HCT116 (cell line): ENCODE measurements around the gene LRP1. TPM values are rescaled to one million over a fixed set of nuclear protein-coding genes. Genes with fewer than 3 reads are reported as not detected.

Experiments used
- ATAC-seq: fragments of 200-7000 bp; cut with Tn5 transposase; 2 replicates; pipeline ENCODE4 v1.9.1; 2020; ENCODE audit warnings: mild to moderate bottlenecking, moderate library complexity
- BruUV-seq: library from RNA; stranded (reverse); fragments of 400-500 nt; replicated peaks from 2 replicates; lab custom pipeline; 2021; lab: Mats Ljungman, UMichigan
- CTCF ChIA-PET: fragments of 300-600 bp; sonication (Branson Sonifier 250); formaldehyde crosslinking; loops from one replicate; lab custom pipeline; 2021; ENCODE audit warnings: antibody characterized with exemption; lab: Charles Lee
- POLR2A ChIA-PET: fragments of 300-600, 350-600 bp; sonication (Branson Sonifier 250); formaldehyde crosslinking; loops from one replicate; lab custom pipeline; 2021; ENCODE audit warnings: antibody characterized with exemption; lab: Charles Lee
- RAD21 ChIA-PET, 2 experiments: fragments of 300-600 bp; sonication (Branson Sonifier 250); formaldehyde crosslinking; loops; one replicate each; lab custom pipeline; 2023; ENCODE audit warnings: low total read pairs in 2 of 2; ENCODE audit not compliant: uncharacterized antibody in 2 of 2, unreplicated experiment in 2 of 2, low non-redundant PET in 1 of 2; lab: Charles Lee
- DNase-seq: peaks from one replicate; pipeline ENCODE4 v3.0.0-alpha.2; 2010; ENCODE audit warnings: low read depth, low spot score
- H2AFZ ChIP-seq: fragments of 200-600 bp; shearing (Covaris generic), sonication (generic); 2 replicates; pipeline ENCODE4 v1.6.1; 2017; ENCODE audit warnings: low read depth, mixed run types, mixed read lengths, antibody characterized with exemption, low read length; ENCODE audit not compliant: poor library complexity, severe bottlenecking
- H3K27ac ChIP-seq: 2 replicates; pipeline ENCODE4 v1.5.1; 2012; ENCODE audit warnings: low read depth, low read length
- H3K27me3 ChIP-seq: fragments of 200-600 bp; sonication (generic); 2 replicates; pipeline ENCODE4 v1.6.1; 2016; ENCODE audit warnings: mixed run types, low read length, mixed read lengths; ENCODE audit not compliant: insufficient read depth
- H3K36me3 ChIP-seq, 2 experiments: fragments of 200-500 bp in 1 of 2; fragments of 200-600 bp in 1 of 2; sonication (Bioruptor generic) in 1 of 2; sonication (generic) in 1 of 2; 2 replicates each; pipeline versions ENCODE4 v1.5.1 to v1.6.1; 2014 to 2016; ENCODE audit warnings: low read length in 2 of 2, inconsistent platforms in 1 of 2, mixed read lengths in 1 of 2, mixed run types in 1 of 2; ENCODE audit not compliant: insufficient read depth in 2 of 2, control insufficient read depth in 1 of 2
- H3K4me1 ChIP-seq, 2 experiments: fragments of 200-600 bp in 1 of 2; sonication (generic) in 1 of 2; 2 replicates each; pipeline versions ENCODE4 v1.5.1 to v1.6.1; 2012 to 2017; ENCODE audit warnings: low read length in 2 of 2, inconsistent platforms in 1 of 2, mild to moderate bottlenecking in 1 of 2, mixed read lengths in 1 of 2, mixed run types in 1 of 2, moderate library complexity in 1 of 2; ENCODE audit not compliant: insufficient read depth in 2 of 2, control insufficient read depth in 1 of 2
- H3K4me2 ChIP-seq: fragments of 200-600 bp; sonication (generic); 2 replicates; pipeline ENCODE4 v1.6.1; 2017; ENCODE audit warnings: mixed run types, low read length, mixed read lengths
- H3K4me3 ChIP-seq, 2 experiments: fragments of 200-600 bp in 1 of 2; sonication (generic) in 1 of 2; replicated peaks in 1 of 2; 2 replicates each; pipeline ENCODE4 v1.5.1; 2011 to 2016; ENCODE audit warnings: low read length in 2 of 2, control low read depth in 1 of 2, low read depth in 1 of 2, mild to moderate bottlenecking in 1 of 2, mixed read lengths in 1 of 2, mixed run types in 1 of 2
- H3K79me2 ChIP-seq: fragments of 200-600 bp; sonication (generic); 2 replicates; pipeline ENCODE4 v1.6.1; 2017; ENCODE audit warnings: mild to moderate bottlenecking, mixed run types, low read length, moderate library complexity, mixed read lengths; ENCODE audit not compliant: insufficient read depth
- H3K9ac ChIP-seq: fragments of 200-600 bp; sonication (generic); 2 replicates; pipeline ENCODE4 v1.6.1; 2016; ENCODE audit warnings: low read length, mixed read lengths
- H3K9me2 ChIP-seq: fragments of 200-600 bp; sonication (generic), shearing (Covaris generic); 2 replicates; pipeline ENCODE4 v1.6.1; 2017; ENCODE audit warnings: mixed run types, mild to moderate bottlenecking, moderate library complexity; ENCODE audit not compliant: insufficient read depth
- H3K9me3 ChIP-seq, 2 experiments: fragments of 200-500 bp in 1 of 2; fragments of 200-600 bp in 1 of 2; sonication (Bioruptor generic) in 1 of 2; sonication (generic) in 1 of 2; 2 replicates each; pipeline ENCODE4 v1.6.1; 2014 to 2017; ENCODE audit warnings: low read length in 2 of 2, mixed read lengths in 2 of 2, inconsistent platforms in 1 of 2, low read depth in 1 of 2, mild to moderate bottlenecking in 1 of 2, mixed run types in 1 of 2, moderate library complexity in 1 of 2; ENCODE audit not compliant: control insufficient read depth in 1 of 2, insufficient read depth in 1 of 2
- H4K20me1 ChIP-seq: fragments of 200-600 bp; sonication (generic), shearing (Covaris generic); 2 replicates; pipeline ENCODE4 v1.6.1; 2017; ENCODE audit warnings: mixed run types, mild to moderate bottlenecking, moderate library complexity; ENCODE audit not compliant: insufficient read depth
- CBX3 ChIP-seq: IDR thresholded peaks from 2 replicates; pipeline ENCODE4 v1.6.1; 2012; ENCODE audit warnings: low read depth
- CEBPB ChIP-seq: IDR thresholded peaks from 2 replicates; pipeline ENCODE4 v1.6.1; 2012; ENCODE audit warnings: low read depth
- CTCF ChIP-seq, 3 experiments: fragments of 200-600 bp in 1 of 3; sonication (generic) in 1 of 3; IDR thresholded peaks in 2 of 3; conservative IDR thresholded peaks in 1 of 3; 2 replicates each; pipeline ENCODE4 v1.5.1; 2012 to 2017; ENCODE audit warnings: low read depth in 2 of 3, low read length in 2 of 3, antibody characterized with exemption in 1 of 3, borderline replicate concordance in 1 of 3, control low read depth in 1 of 3, mild to moderate bottlenecking in 1 of 3, mixed read lengths in 1 of 3, mixed run types in 1 of 3, moderate library complexity in 1 of 3; ENCODE audit not compliant: insufficient read depth in 1 of 3
- EGR1 ChIP-seq: IDR thresholded peaks from 2 replicates; pipeline ENCODE4 v1.6.1; 2012; ENCODE audit warnings: low read depth
- ELF1 ChIP-seq: IDR thresholded peaks from 2 replicates; pipeline ENCODE4 v1.6.1; 2012; ENCODE audit warnings: low read depth, borderline replicate concordance
- EZH2 ChIP-seq: fragments of 200-600 bp; sonication (generic); IDR thresholded peaks from 2 replicates; pipeline ENCODE4 v1.6.1; 2017; ENCODE audit warnings: antibody characterized with exemption, mixed run types
- EZH2phosphoT487 ChIP-seq: fragments of 200-600 bp; IDR thresholded peaks from 2 replicates; pipeline ENCODE4 v1.6.1; 2018; ENCODE audit warnings: antibody characterized with exemption, borderline replicate concordance
- JUND ChIP-seq: IDR thresholded peaks from 2 replicates; pipeline ENCODE4 v1.6.1; 2012
- POLR2A ChIP-seq: IDR thresholded peaks from 2 replicates; pipeline ENCODE4 v1.7.0; 2011; ENCODE audit warnings: borderline replicate concordance; ENCODE audit not compliant: insufficient read depth, insufficient read length; ENCODE audit errors: extremely low read depth
- POLR2AphosphoS5 ChIP-seq: IDR thresholded peaks from 2 replicates; pipeline ENCODE4 v1.6.1; 2011; ENCODE audit warnings: mild to moderate bottlenecking, low read depth, low read length, moderate library complexity
- REST ChIP-seq: IDR thresholded peaks from 2 replicates; pipeline ENCODE4 v1.6.1; 2012; ENCODE audit warnings: low read depth
- intact Hi-C: fragments of 100-400 bp; cut with micrococcal nuclease; formaldehyde crosslinking; loops from 2 replicates; pipeline ENCODE4 v1.10.0; 2022
- total RNA-seq: library from RNA; stranded (reverse); gene quantifications from one replicate; pipeline ENCODE4 v1.2.1, GENCODE V29; 2021; ENCODE audit not compliant: unreplicated experiment

The LRP1 gene
- total RNA-seq, 1 experiment from 2014 or later: 12.0 TPM

- CTCF ChIA-PET: interaction anchor here (0.6 to 5.0 kb wide), 19 partner anchors 10 to 171 kb away, joined by 3 to 40 read pairs (median 5); partner anchors contain the start of genes LRP1 and NAB2
- Histone ChIP-seq H3K9ac (0 out of 2 replicates have a peak overlapping the region, but pooled peaks have one; percentile 28), H3K4me2 (peak overlapping the region; percentile 56), H3K9me3 (no peaks in the 10 kb centered on the region), H3K79me2 (no peaks in the 10 kb centered on the region), H3K27me3 (no peaks in the 10 kb centered on the region), H3K9me2 (no peaks in the 10 kb centered on the region), H3K27ac (peak overlapping the region; percentile 61; the same call in 1 of the 2 replicates), H4K20me1 (no peaks in the 10 kb centered on the region), H2AFZ (no peak overlapping the region), H3K4me1 (peaks cover 18 to 28% of the 10 kb centered on the region in 2 experiments), H3K36me3 (no peaks in the 10 kb centered on the region; a peak in 1 of 4 replicates), H3K4me3 (no peak overlapping the region)
- DNase-seq: no peak
- no peak for ATAC-seq
- RAD21 ChIA-PET: interaction anchor here (1.1 to 1.9 kb wide), 2 partner anchors 51 to 52 kb away, joined by 4 to 7 read pairs; no protein-coding TSS in a partner anchor
- intact Hi-C loops: no loop called here
- TF ChIP-seq REST: no peak
- no peak for TF ChIP-seq CBX3
- TF ChIP-seq EZH2phosphoT487: no peak
- TF ChIP-seq CEBPB: no peak
- no peak for TF ChIP-seq JUND
- no peak for TF ChIP-seq POLR2AphosphoS5
- no peak for TF ChIP-seq EGR1
- no peak for TF ChIP-seq EZH2
- TF ChIP-seq CTCF (IDR thresholded peaks at IDR 0.05 in 2 of 3, conservative IDR thresholded peaks at IDR 0.05 in 1 of 3; ENCODE audit: borderline replicate concordance in 1 of 3, insufficient read depth in 1 of 3, low read depth in 2 of 3, low read length in 2 of 3): no peak
- TF ChIP-seq ELF1: no peak
- TF ChIP-seq POLR2A: no peak
- BruUV-seq: no TSS peak
- POLR2A ChIA-PET: interaction anchor here (1.1 to 1.3 kb wide), 3 partner anchors 48 to 64 kb away, joined by 3 to 7 read pairs (median 4); partner anchors contain the start of gene LRP1
Measured at GRCh38 chr12:57176139-57176477, 47.8 kb downstream of the LRP1 start.
